Transverse colon (tissue), 4 donors: Measurements from ENCODE around the gene CYB5D1. TPM values are rescaled to one million over a fixed set of nuclear protein-coding genes. Genes with fewer than 3 reads are reported as not detected.

ENCODE experiments used
- DNase-seq: peaks from one replicate; pipeline ENCODE4 v3.0.0-alpha.2; 2019
- H3K27ac ChIP-seq, 4 donors: fragments of 200-600 bp; sonication (generic); 2 replicates each; pipeline ENCODE4 v1.5.1; 2016 to 2018; ENCODE audit warnings: inconsistent platforms in 4 of 4
- H3K27me3 ChIP-seq: fragments of 200-600 bp; sonication (generic); 2 replicates; pipeline ENCODE4 v1.5.1; 2017; ENCODE audit warnings: inconsistent platforms
- H3K36me3 ChIP-seq, 4 donors: fragments of 200-600 bp; sonication (generic); 2 replicates each; pipeline ENCODE4 v1.5.1; 2017 to 2019; ENCODE audit warnings: inconsistent platforms in 4 of 4
- H3K4me1 ChIP-seq, 4 donors: fragments of 200-600 bp; sonication (generic); 2 replicates each; pipeline ENCODE4 v1.5.1; 2017 to 2020; ENCODE audit warnings: inconsistent platforms in 4 of 4
- H3K4me3 ChIP-seq, 4 donors: fragments of 200-600 bp; sonication (generic); 1 replicate in 1 of 4; 2 replicates in 3 of 4; pipeline versions ENCODE4 v1.5.1 to v1.6.1; 2017 to 2019; ENCODE audit warnings: inconsistent platforms in 4 of 4
- H3K9me3 ChIP-seq, 2 donors: fragments of 200-600 bp; sonication (generic); 2 replicates each; pipeline ENCODE4 v1.5.1; 2017 to 2019; ENCODE audit warnings: inconsistent platforms in 2 of 2
- EP300 ChIP-seq: sonication (generic); formaldehyde crosslinking; IDR thresholded peaks from one replicate; pipeline ENCODE4 v1.6.1; 2017; ENCODE audit warnings: antibody characterized with exemption, low read depth
- POLR2A ChIP-seq: fragments of 450-650 bp; IDR thresholded peaks from one replicate; pipeline ENCODE4 v1.6.1; 2016; ENCODE audit warnings: antibody characterized with exemption, mild to moderate bottlenecking, moderate library complexity
- POLR2AphosphoS5 ChIP-seq, 3 donors: sonication (generic); formaldehyde crosslinking; IDR thresholded peaks; one replicate each; pipeline ENCODE4 v1.6.1; 2016; ENCODE audit warnings: antibody characterized with exemption in 3 of 3
- WGBS, 2 donors: methylation state at CpG; one replicate each; pipeline ENCODE4 v1.1.5; 2018; ENCODE audit warnings: low coverage in 1 of 2; 5-methylcytosine and 5-hydroxymethylcytosine counted together
- in situ Hi-C, 4 donors: fragments of 200-750 bp; cut with MboI; loops; one replicate each; pipeline versions ENCODE4 v1.15.0 to v1.15.1; 2017; ENCODE audit warnings: low sequenced_read_pairs in 3 of 4, low pct_ligation_motif_present in 1 of 4, low pct_unique_long_range_greater_than_20kb in 1 of 4
- intact Hi-C: fragments of 100-400 bp; cut with DNase I; formaldehyde crosslinking; loops from one replicate; pipeline ENCODE4 v1.15.1; 2023; ENCODE audit warnings: low total_unique reads
- total RNA-seq, 4 donors: library from RNA; depleted of rRNA; stranded (reverse); fragments of >200 nt; gene quantifications; one replicate each; pipeline ENCODE4 v1.1.0, GENCODE V29; 2016
- TF ChIP-seq, protein P1 (sequence below), 5 experiments: fragments of 200-600 bp in 3 of 5; fragments of 450-650 bp in 2 of 5; sonication (generic) in 3 of 5; IDR thresholded peaks; 1 replicate in 2 of 5; 2 replicates in 3 of 5; pipeline ENCODE4 v1.5.1; 2016 to 2017; ENCODE audit warnings: antibody characterized with exemption in 5 of 5, inconsistent platforms in 3 of 5, mild to moderate bottlenecking in 2 of 5, moderate library complexity in 1 of 5

The CYB5D1 gene
- total RNA-seq, 4 donors from 2014 or later: 4.9 to 50.4 (median 9.6) TPM; not detected in 1

DNA sequence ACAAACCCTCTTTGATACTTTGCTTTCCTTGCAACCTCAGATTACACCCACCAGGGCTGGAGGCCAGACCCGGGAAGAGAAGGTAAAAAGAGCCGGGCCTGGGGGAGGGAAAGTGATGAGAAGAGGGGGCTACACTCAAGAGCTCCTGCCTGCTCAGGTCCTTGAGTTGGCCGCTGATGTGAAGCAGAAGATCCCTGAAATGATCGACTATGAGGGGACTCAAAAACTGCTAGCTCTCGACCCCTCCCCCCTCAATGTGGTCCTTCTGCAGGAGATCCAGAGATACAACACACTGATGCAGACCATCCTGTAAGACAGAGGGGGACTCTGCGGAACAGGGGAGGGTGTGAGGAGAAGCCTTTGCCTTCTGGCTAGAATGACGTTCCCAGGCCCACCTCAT lies 26.6 kb upstream of the CYB5D1 start:
- H3K4me1 ChIP-seq: peaks cover 0 to 23% (median 7%) of the 10 kb centered on the region in 4 donors
- in situ Hi-C loops (no loop called here), intact Hi-C loops (no loop called here)
- no peak for TF ChIP-seq POLR2A
- no peak for TF ChIP-seq POLR2AphosphoS5 (IDR thresholded peaks at IDR 0.05)
- TF ChIP-seq EP300: no peak
- TF ChIP-seq, protein P1, sequence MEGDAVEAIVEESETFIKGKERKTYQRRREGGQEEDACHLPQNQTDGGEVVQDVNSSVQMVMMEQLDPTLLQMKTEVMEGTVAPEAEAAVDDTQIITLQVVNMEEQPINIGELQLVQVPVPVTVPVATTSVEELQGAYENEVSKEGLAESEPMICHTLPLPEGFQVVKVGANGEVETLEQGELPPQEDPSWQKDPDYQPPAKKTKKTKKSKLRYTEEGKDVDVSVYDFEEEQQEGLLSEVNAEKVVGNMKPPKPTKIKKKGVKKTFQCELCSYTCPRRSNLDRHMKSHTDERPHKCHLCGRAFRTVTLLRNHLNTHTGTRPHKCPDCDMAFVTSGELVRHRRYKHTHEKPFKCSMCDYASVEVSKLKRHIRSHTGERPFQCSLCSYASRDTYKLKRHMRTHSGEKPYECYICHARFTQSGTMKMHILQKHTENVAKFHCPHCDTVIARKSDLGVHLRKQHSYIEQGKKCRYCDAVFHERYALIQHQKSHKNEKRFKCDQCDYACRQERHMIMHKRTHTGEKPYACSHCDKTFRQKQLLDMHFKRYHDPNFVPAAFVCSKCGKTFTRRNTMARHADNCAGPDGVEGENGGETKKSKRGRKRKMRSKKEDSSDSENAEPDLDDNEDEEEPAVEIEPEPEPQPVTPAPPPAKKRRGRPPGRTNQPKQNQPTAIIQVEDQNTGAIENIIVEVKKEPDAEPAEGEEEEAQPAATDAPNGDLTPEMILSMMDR (IDR thresholded peaks at IDR 0.05): no peak
- WGBS, 2 donors: 71 to 100% methylated on average over 2 to 7 of the region's 7 CpGs
- H3K9me3 ChIP-seq: no peaks in the 10 kb centered on the region
- no peak overlapping the region for H3K4me3 ChIP-seq
- no peak for DNase-seq
- H3K27ac ChIP-seq: no peak overlapping the region
- H3K27me3 ChIP-seq: no peaks in the 10 kb centered on the region
- H3K36me3 ChIP-seq: no peaks in the 10 kb centered on the region

DNA sequence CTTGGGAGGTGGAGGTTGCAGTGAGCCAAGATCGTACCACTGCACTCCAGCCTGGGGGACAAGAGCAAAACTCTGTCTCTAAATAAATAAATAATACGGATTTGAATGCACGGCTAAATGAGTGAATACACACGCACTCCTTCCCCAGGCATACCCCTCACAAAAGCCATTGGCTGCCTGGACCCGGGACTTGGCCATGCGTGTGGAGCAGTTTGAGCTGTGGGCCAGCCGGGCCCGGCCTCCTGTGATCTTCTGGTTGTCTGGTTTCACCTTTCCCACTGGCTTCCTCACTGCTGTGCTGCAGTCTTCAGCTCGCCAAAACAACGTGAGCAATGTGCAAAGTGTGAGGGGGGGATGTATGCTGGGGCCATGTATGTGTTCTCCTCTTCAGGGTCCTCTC lies 25.4 kb upstream of the CYB5D1 start:
- TF ChIP-seq POLR2AphosphoS5 (IDR thresholded peaks at IDR 0.05): no peak
- TF ChIP-seq POLR2A: no peak
- TF ChIP-seq EP300: no peak
- TF ChIP-seq, protein P1 (IDR thresholded peaks at IDR 0.05): no peak
- in situ Hi-C loops: no loop called here
- no peak for DNase-seq
- intact Hi-C loops: no loop called here
- no peak overlapping the region for H3K4me3 ChIP-seq
- no peaks in the 10 kb centered on the region for H3K36me3 ChIP-seq
- peaks cover 7 to 35% (median 18%) of the 10 kb centered on the region in 4 donors for H3K4me1 ChIP-seq
- H3K27me3 ChIP-seq: no peaks in the 10 kb centered on the region
- WGBS, 2 donors: 77 to 81% methylated on average over 10 of the region's 10 CpGs
- H3K9me3 ChIP-seq: no peaks in the 10 kb centered on the region
- no peak overlapping the region for H3K27ac ChIP-seq

DNA sequence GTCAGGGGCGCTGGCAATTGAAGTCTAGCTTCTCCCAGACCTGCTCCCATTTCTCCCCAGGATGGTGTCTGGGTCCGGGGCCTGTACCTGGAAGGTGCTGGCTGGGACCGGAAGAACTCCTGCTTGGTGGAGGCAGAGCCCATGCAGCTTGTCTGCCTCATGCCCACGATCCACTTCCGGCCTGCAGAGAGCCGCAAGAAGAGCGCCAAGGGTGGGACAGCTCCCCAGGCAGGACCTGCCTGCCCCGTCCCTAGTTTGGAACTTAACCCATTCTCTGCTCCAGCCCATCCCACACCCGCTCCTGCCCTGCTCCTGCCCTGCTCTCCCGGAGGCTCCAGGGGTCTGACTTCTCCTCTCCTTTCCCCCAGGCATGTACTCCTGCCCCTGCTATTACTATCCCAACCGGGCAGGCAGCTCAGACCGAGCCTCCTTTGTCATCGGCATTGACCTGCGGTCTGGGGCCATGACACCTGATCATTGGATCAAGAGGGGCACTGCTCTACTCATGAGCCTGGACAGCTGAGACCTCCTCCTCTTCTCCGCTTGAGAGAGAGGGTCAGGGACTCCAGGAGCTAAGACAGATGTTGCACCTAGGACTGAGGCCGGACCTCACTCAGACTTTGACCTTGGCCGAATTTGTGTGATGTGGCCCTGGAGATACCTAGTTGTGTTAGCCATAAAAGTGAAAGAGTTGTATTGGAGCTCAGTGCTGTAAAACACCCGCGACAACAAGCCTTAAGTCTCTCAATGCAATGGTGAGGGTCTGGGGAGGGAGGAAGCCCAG lies 24.6 kb upstream of the CYB5D1 start:
- no peak for TF ChIP-seq EP300
- TF ChIP-seq, protein P1 (IDR thresholded peaks at IDR 0.05): no peak
- TF ChIP-seq POLR2A: no peak
- no peak for TF ChIP-seq POLR2AphosphoS5 (IDR thresholded peaks at IDR 0.05)
- no peak for DNase-seq
- WGBS, 2 donors: 48% methylated on average over 18 of the region's 19 CpGs; no CpG with 5 or more reads in 1 of the 2 donors
- Histone ChIP-seq H3K4me1 (peaks cover 12 to 41% (median 24%) of the 10 kb centered on the region in 4 donors), H3K36me3 (no peaks in the 10 kb centered on the region), H3K9me3 (no peaks in the 10 kb centered on the region), H3K4me3 (peak overlapping the region in 3 of 4 donors; percentile 54 to 79 (median 66)), H3K27me3 (no peaks in the 10 kb centered on the region), H3K27ac (peak overlapping the region; percentile 97 to 99 (median 99))
- intact Hi-C loops: no loop called here
- in situ Hi-C loops: no loop called here

DNA sequence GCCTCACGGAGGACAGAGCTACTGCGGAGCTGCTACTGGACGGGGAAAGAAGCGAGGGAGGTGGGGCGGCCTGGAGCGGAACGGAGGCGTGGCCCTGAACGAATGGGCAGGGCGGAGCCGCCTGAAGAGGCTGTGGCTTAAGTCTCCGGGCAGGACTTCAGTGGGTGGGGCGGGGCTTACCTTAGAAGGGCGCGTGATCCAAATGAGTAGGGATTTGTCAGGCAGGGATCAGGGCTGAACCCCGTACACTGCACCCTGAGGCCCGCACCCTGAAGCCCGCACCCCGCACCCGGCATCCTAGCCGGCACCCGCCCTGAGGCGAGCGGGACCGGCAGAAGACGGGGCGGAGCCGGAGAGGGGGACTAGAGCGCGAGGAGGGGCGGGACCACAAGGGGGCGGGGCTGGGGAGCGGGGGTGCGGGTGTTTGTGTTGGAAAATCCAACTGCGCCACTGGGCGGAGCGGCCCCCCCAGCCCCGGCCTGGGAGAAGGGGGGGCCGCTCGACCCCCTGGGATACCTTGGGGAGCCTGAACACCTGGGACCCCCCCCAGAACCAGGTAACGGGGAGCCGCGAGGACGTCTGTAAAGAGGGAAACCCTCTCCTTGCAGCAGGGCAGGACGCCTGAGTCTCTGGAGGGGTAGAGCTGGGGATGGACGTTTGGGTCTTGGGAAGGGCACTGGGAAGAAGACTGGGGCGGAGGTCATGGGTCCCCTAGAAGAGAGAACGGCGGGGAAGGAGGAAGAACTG lies 23.8 kb upstream of the CYB5D1 start, which contains the start of gene KDM6B:
Gene KDM6B (plus strand): TSS at position 423 of the 747 bp plus-strand sequence. CDS start 11,338 bp downstream, outside the sequence.
- H3K4me3 ChIP-seq: peak within 1 kb of the TSS; percentile 54 to 79 (median 70)
- DNase-seq: peak; percentile 96
- no peaks in the 10 kb centered on the region for H3K27me3 ChIP-seq
- peak; percentile 21 for TF ChIP-seq POLR2A
- TF ChIP-seq, protein P1 (IDR thresholded peaks at IDR 0.05): peak in 1 of 5 experiments; percentile 16
- TF ChIP-seq EP300: no peak
- peak in 2 of 3 donors; percentile 18 to 56 for TF ChIP-seq POLR2AphosphoS5 (IDR thresholded peaks at IDR 0.05)
- peaks cover 17 to 48% (median 30%) of the 10 kb centered on the region in 4 donors for H3K4me1 ChIP-seq
- intact Hi-C loops: no loop called here
- H3K36me3 ChIP-seq: no peaks in the 10 kb centered on the region
- peak within 1 kb of the TSS; percentile 97 to 99 (median 99) for H3K27ac ChIP-seq
- 1% methylated on average over 28 of the region's 49 CpGs; no CpG with 5 or more reads in 1 of the 2 donors for WGBS, 2 donors
- in situ Hi-C loops: no loop called here
- H3K9me3 ChIP-seq: no peaks in the 10 kb centered on the region
